Measurements from ENCODE around the gene SLC44A5. TPM values are rescaled to one million over a fixed set of nuclear protein-coding genes. Genes with fewer than 3 reads are reported as not detected.
A peak's percentile ranks its signal among the peaks of the same experiment; 100 is the strongest.

SLC44A5 gene
- total RNA-seq, 2 donors from 2014 or later = 3.6 to 5.4 TPM

DNA sequence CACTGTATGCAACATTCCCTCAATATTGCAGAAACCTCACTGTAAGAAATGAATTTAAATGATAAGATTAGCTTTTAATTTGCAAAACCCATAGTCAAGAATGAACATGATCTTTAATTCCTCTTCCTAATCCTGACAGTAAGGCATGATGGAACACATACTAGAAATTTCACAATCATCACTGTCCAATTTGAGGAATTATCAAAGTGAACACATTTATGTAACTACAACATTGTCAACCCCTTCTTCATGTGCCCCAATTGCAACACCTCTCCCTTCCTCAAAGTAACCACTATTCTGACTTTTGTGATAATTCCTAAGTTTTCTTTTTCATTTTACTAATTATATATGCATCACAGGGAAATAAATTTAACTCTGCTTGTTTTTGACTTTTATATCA lies 373.6 kb downstream of the SLC44A5 start:
- TF ChIP-seq, protein P1, sequence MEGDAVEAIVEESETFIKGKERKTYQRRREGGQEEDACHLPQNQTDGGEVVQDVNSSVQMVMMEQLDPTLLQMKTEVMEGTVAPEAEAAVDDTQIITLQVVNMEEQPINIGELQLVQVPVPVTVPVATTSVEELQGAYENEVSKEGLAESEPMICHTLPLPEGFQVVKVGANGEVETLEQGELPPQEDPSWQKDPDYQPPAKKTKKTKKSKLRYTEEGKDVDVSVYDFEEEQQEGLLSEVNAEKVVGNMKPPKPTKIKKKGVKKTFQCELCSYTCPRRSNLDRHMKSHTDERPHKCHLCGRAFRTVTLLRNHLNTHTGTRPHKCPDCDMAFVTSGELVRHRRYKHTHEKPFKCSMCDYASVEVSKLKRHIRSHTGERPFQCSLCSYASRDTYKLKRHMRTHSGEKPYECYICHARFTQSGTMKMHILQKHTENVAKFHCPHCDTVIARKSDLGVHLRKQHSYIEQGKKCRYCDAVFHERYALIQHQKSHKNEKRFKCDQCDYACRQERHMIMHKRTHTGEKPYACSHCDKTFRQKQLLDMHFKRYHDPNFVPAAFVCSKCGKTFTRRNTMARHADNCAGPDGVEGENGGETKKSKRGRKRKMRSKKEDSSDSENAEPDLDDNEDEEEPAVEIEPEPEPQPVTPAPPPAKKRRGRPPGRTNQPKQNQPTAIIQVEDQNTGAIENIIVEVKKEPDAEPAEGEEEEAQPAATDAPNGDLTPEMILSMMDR (IDR thresholded peaks at IDR 0.05) = no peak
- TF ChIP-seq POLR2A (IDR thresholded peaks at IDR 0.05) = no peak
- no peaks in the 10 kb centered on the region for H3K36me3 ChIP-seq (replicated peaks in 1 of 2; ENCODE audit: insufficient read depth in 1 of 2, low read depth in 2 of 2)
- no peaks in the 10 kb centered on the region for H3K9me3 ChIP-seq
- no peak overlapping the region for H3K4me3 ChIP-seq
- no peaks in the 10 kb centered on the region for H3K27me3 ChIP-seq
- no peak overlapping the region for H3K27ac ChIP-seq
- no peak for ATAC-seq
- DNase-seq = no peak
- intact Hi-C loops (cut with DNase I) = no loop called here
- H3K4me1 ChIP-seq = peaks cover 4% of the 10 kb centered on the region

DNA sequence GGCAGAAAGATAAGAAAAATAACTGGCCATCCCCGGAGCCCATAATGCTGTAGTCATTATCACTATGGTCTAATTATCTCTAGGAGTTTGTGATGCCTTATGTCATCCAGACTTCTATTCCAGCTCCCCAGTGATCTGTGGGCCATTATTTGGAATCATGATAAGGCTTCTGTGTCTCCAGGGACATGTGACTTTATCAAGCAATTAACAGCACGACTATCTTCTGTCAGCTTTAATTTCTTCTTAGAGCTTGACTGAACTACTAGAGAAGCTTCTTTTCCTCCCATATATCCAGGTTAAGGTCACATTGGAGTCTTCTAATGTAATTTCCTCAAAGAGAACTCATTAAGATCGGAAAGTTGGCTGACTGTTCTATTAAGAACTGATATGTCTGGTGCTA lies 376.4 kb downstream of the SLC44A5 start:
- H3K9me3 ChIP-seq = no peaks in the 10 kb centered on the region
- no peak for ATAC-seq
- H3K36me3 ChIP-seq (replicated peaks in 1 of 2; ENCODE audit: insufficient read depth in 1 of 2, low read depth in 2 of 2) = no peaks in the 10 kb centered on the region
- intact Hi-C loops (cut with DNase I) = no loop called here
- 42% methylated on average over 3 of the region's 3 CpGs for WGBS, 2 donors
- no peak for DNase-seq
- TF ChIP-seq, protein P1 (IDR thresholded peaks at IDR 0.05) = no peak
- TF ChIP-seq POLR2A (IDR thresholded peaks at IDR 0.05) = no peak
- no peak overlapping the region for H3K27ac ChIP-seq
- no peak overlapping the region for H3K4me3 ChIP-seq
- peaks cover 4% of the 10 kb centered on the region for H3K4me1 ChIP-seq
- no peaks in the 10 kb centered on the region for H3K27me3 ChIP-seq

DNA sequence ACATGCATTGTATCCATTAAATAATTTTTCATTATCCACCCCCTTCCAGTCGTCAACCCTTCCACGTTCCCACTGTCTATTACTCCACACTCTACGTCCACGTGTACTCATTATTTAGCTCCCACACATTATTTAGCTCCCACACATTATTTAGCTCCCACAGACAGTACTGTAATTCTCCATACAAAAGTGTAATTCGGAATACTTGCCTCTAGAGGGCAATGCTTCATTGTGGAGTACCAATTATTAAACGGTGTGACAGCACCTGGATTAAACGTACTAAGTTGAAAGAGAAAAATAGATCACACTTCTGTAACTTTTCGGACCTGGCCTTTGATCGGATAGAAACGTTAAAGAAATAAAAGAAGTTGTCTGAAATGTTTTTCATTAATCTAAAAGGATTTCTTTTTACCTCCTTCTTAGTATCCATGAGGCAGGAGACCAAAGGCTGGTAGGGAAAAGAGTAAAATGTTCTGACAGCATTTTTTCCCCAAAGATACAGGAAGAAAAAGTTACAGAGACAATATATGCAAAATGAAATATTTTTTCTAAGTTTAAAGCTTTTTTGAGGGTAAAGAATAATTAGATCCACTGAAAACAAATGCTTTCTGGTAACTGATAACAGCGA lies 377.5 kb downstream of the SLC44A5 start:
- H3K4me3 ChIP-seq = no peak overlapping the region
- DNase-seq (peak in 1 of 4 donors; percentile 20), ATAC-seq (peak; percentile 91)
- intact Hi-C loops (cut with DNase I) = no loop called here
- peaks cover 4% of the 10 kb centered on the region for H3K4me1 ChIP-seq
- no peaks in the 10 kb centered on the region for H3K36me3 ChIP-seq (replicated peaks in 1 of 2; ENCODE audit: insufficient read depth in 1 of 2, low read depth in 2 of 2)
- WGBS, 2 donors = 7 to 8% methylated on average over 11 of the region's 11 CpGs
- no peaks in the 10 kb centered on the region for H3K9me3 ChIP-seq
- H3K27me3 ChIP-seq = no peaks in the 10 kb centered on the region
- no peak for TF ChIP-seq POLR2A (IDR thresholded peaks at IDR 0.05)
- TF ChIP-seq, protein P1 (IDR thresholded peaks at IDR 0.05) = peak; percentile 54 to 81 (median 72)
- H3K27ac ChIP-seq = no peak overlapping the region

DNA sequence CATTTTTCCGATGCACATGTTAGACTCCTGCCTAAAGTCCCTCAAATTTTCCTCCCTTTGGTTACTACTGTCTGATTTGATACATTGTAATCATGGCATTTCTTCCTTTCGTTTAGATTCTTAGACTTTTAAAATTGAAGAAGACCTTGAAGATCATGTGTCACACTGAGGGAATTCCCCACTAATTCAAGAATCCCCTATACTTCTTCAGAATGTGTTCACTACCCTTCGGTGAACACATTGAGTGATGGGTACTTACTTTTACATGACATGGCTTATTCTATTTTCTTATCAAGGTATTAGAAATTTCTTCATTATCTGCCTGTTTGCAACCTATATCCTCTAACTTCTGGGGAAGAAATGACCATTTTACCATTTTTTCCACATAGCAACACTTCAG lies 390.8 kb downstream of the SLC44A5 start:
- H3K36me3 ChIP-seq (replicated peaks in 1 of 2; ENCODE audit: insufficient read depth in 1 of 2, low read depth in 2 of 2) = no peaks in the 10 kb centered on the region
- TF ChIP-seq, protein P1 (IDR thresholded peaks at IDR 0.05) = no peak
- no peak for TF ChIP-seq POLR2A (IDR thresholded peaks at IDR 0.05)
- H3K27me3 ChIP-seq = no peaks in the 10 kb centered on the region
- no peaks in the 10 kb centered on the region for H3K4me1 ChIP-seq
- H3K4me3 ChIP-seq = no peak overlapping the region
- no peaks in the 10 kb centered on the region for H3K9me3 ChIP-seq
- DNase-seq (no peak), ATAC-seq (no peak)
- intact Hi-C loops (cut with DNase I) = no loop called here
- 50 to 52% methylated on average over 3 of the region's 3 CpGs for WGBS, 2 donors
- H3K27ac ChIP-seq = no peak overlapping the region

DNA sequence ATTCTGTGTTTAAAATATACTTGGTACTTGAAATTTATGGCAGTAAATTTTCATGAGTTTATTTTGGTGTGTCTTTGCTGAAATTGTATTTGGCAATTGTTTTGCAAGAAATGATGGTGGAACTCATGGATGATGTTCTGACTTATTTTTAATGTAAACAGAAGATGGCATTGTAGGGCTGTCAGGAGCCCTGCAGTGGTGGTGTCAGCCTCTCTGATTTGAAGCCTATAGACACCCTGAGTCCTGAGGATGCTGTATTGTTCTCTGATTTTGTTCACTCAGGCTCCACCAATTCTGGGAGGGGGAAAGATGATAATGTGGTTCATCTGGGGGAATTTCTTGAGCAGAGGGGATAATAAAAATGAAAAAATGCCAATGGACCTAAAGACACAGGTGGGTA lies 396.9 kb downstream of the SLC44A5 start:
- no peak for TF ChIP-seq POLR2A (IDR thresholded peaks at IDR 0.05)
- TF ChIP-seq, protein P1 (IDR thresholded peaks at IDR 0.05) = no peak
- intact Hi-C loops (cut with DNase I) = no loop called here
- ATAC-seq = no peak

More for the DNA sequence above, 396.9 kb downstream of the SLC44A5 start:
- Histone ChIP-seq H3K36me3 (replicated peaks in 1 of 2; ENCODE audit: insufficient read depth in 1 of 2, low read depth in 2 of 2) (no peaks in the 10 kb centered on the region), H3K4me1 (no peaks in the 10 kb centered on the region), H3K4me3 (no peak overlapping the region), H3K27me3 (no peaks in the 10 kb centered on the region), H3K27ac (no peak overlapping the region), H3K9me3 (no peaks in the 10 kb centered on the region)
- no peak for DNase-seq
